Lower lobe of right lung (tissue), 2 donors: ENCODE results near the gene DBT. TPM values are rescaled to one million over a fixed set of nuclear protein-coding genes. Genes with fewer than 3 reads are reported as not detected.

Experiments used
- ATAC-seq, 2 donors: fragments of 200-7000 bp; cut with Tn5 transposase; one replicate each; pipeline ENCODE4 v1.9.1; 2020 to 2022; ENCODE audit warnings: mild to moderate bottlenecking in 2 of 2, moderate library complexity in 2 of 2
- DNase-seq: peaks from one replicate; pipeline ENCODE4 v3.0.0-alpha.2; 2020
- H3K27ac ChIP-seq: fragments of 200-600 bp; one replicate; pipeline ENCODE4 v1.8.0; 2022
- H3K27me3 ChIP-seq: fragments of 200-600 bp; one replicate; pipeline ENCODE4 v1.8.0; 2022; ENCODE audit warnings: low read depth
- H3K36me3 ChIP-seq: fragments of 200-600 bp; one replicate; pipeline ENCODE4 v1.8.0; 2022; ENCODE audit warnings: mild to moderate bottlenecking
- H3K4me1 ChIP-seq: fragments of 200-600 bp; one replicate; pipeline ENCODE4 v1.8.0; 2022
- H3K4me3 ChIP-seq: fragments of 200-600 bp; one replicate; pipeline ENCODE4 v1.8.0; 2022; ENCODE audit warnings: mild to moderate bottlenecking
- H3K9me3 ChIP-seq: fragments of 200-600 bp; one replicate; pipeline ENCODE4 v1.8.0; 2022
- intact Hi-C: fragments of 100-400 bp; cut with DNase I; formaldehyde crosslinking; loops from one replicate; pipeline ENCODE4 v1.11.0; 2022
- microRNA-seq: library from miRNA; unstranded; fragments of <30 nt; microRNA quantifications from one replicate; pipeline ENCODE4 v1.2.0, GENCODE V29; 2020; ENCODE audit warnings: borderline number of aligned reads
- total RNA-seq: library from RNA; stranded (reverse); fragmentation: NEBNext Ultra II Directional; extraction: Animal tissue kit (Norgen Biotek cat#: 25700); gene quantifications from one replicate; pipeline ENCODE4 v1.2.1, GENCODE V29; 2021
- TF ChIP-seq, protein P1 (sequence below): fragments of 200-600 bp; IDR thresholded peaks from one replicate; pipeline ENCODE4 v1.8.0; 2022; ENCODE audit warnings: antibody characterized with exemption, mild to moderate bottlenecking
- donor health status: DM: no; HTN: yes; CAD: no; lungs with severe emphysema.

Gene DBT
- total RNA-seq, 1 donor from 2014 or later: 17.4 TPM

DNA sequence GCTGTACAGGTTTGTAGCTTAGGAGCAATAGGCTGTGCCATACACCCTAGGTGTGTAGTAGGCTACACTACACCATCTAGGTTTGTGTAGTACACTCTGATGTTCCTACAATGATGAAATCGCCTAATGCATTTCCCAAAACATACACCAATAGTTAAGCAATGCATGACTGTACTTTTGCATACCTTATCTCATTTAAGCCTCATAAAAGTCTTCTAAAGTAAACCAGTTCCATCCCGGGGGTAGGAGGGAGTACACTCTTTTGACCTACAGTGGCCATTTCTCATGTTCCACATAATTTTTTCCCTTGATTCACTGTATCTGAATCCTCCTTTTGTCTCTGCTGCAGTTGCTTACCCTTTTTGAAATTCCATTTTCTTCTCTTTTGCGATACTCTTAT lies 104.5 kb downstream of the DBT start:
- no peak overlapping the region for H3K27ac ChIP-seq
- no peak overlapping the region for H3K4me3 ChIP-seq
- H3K9me3 ChIP-seq: no peaks in the 10 kb centered on the region
- H3K36me3 ChIP-seq: peaks cover 97% of the 10 kb centered on the region
- TF ChIP-seq, protein P1, sequence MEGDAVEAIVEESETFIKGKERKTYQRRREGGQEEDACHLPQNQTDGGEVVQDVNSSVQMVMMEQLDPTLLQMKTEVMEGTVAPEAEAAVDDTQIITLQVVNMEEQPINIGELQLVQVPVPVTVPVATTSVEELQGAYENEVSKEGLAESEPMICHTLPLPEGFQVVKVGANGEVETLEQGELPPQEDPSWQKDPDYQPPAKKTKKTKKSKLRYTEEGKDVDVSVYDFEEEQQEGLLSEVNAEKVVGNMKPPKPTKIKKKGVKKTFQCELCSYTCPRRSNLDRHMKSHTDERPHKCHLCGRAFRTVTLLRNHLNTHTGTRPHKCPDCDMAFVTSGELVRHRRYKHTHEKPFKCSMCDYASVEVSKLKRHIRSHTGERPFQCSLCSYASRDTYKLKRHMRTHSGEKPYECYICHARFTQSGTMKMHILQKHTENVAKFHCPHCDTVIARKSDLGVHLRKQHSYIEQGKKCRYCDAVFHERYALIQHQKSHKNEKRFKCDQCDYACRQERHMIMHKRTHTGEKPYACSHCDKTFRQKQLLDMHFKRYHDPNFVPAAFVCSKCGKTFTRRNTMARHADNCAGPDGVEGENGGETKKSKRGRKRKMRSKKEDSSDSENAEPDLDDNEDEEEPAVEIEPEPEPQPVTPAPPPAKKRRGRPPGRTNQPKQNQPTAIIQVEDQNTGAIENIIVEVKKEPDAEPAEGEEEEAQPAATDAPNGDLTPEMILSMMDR: no peak
- H3K27me3 ChIP-seq: no peaks in the 10 kb centered on the region
- intact Hi-C loops: no loop called here
- H3K4me1 ChIP-seq: no peaks in the 10 kb centered on the region
- ATAC-seq: no peak
- no peak for DNase-seq

DNA sequence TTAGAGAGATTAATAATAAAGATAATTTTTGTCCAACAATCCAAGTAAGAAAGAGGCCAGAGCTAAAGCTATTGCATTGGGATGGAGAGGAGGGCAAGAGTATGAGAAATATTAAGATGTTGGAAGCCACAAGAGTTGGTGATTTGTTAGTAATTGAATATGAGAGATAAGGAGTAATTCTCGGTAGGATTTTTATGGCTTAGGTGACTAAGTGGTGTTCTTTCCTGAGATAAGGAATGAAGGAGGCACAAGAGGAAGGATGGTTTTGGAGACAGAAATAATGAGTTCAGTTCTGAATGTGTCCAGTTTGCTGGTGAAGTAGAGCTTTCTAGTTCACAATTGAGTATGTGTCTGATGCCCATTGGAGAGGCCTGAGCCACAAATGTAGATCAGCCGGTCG lies 107.3 kb downstream of the DBT start:
- Histone ChIP-seq H3K27ac (no peak overlapping the region), H3K36me3 (peaks cover 100% of the 10 kb centered on the region), H3K4me3 (no peak overlapping the region), H3K9me3 (no peaks in the 10 kb centered on the region), H3K4me1 (no peaks in the 10 kb centered on the region), H3K27me3 (no peaks in the 10 kb centered on the region)
- ATAC-seq: no peak
- intact Hi-C loops: no loop called here
- TF ChIP-seq, protein P1: no peak
- no peak for DNase-seq

DNA sequence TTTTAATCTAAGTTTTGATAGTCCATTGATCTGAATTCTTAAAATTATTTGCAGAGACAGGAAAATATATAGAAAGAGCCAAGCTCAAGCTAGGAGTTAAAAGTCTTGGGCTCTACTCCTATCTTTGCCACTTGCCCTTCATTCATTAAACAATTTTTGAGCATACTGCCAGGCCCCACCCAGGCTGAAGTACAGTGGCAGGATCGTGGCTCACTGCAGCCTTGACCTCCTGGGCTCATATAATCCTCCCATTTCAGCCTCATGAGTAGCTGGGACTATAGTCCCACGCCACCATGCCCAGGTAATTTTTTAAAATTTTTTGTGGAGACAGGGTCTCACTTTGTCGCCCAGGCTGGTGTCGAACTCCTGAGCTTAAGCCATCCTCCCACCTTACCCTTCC lies 108.4 kb downstream of the DBT start:
- Histone ChIP-seq H3K9me3 (no peaks in the 10 kb centered on the region), H3K36me3 (peaks cover 95% of the 10 kb centered on the region), H3K27me3 (no peaks in the 10 kb centered on the region), H3K4me3 (no peak overlapping the region), H3K4me1 (no peaks in the 10 kb centered on the region), H3K27ac (no peak overlapping the region)
- no peak for ATAC-seq
- no peak for DNase-seq
- intact Hi-C loops: no loop called here
- TF ChIP-seq, protein P1: no peak

DNA sequence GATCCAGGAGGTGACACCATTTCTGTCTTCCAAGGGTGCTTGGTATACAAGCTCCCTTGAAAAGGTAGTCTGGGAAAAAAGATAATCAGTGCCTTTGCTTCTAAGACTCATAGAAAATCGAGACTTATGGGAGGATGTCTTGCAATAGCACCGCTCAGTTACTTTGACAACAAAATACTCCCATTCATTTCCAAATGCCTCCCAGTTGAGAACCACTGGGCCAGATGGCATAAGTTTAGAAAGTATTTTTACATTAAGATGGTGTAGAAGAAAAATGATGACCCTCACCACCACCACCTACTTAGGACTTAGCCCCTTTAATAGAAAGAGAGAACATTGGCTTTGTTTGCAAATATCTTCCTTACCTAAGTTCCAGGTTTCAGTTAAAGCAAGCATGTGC lies 112.0 kb downstream of the DBT start:
- Histone ChIP-seq H3K27ac (no peak overlapping the region), H3K36me3 (peaks cover 60% of the 10 kb centered on the region), H3K4me1 (peaks cover 20% of the 10 kb centered on the region), H3K27me3 (no peaks in the 10 kb centered on the region), H3K4me3 (no peak overlapping the region), H3K9me3 (no peaks in the 10 kb centered on the region)
- intact Hi-C loops: no loop called here
- DNase-seq (no peak), ATAC-seq (no peak)
- TF ChIP-seq, protein P1: no peak

Small RNA genes within 50 kb of the gene (microRNA-seq; reads per million reads assigned to microRNA genes)
- gene MIR553: not detected

Other genes starting within 250 kb of the DBT start
- gene SASS6, start 116.9 kb downstream of the DBT start, total RNA-seq: 3.0 TPM
- gene TRMT13, start 116.7 kb downstream of the DBT start, total RNA-seq: 17.8 TPM
- 0.71 TPM for gene LRRC39, start 71.6 kb downstream of the DBT start, total RNA-seq
- gene RTCA, start 16.4 kb upstream of the DBT start, total RNA-seq: 31.1 TPM
- 17.8 TPM for gene CDC14A, start 102.7 kb upstream of the DBT start, total RNA-seq